ENCODE data around the gene LIPA.

LIPA gene

DNA sequence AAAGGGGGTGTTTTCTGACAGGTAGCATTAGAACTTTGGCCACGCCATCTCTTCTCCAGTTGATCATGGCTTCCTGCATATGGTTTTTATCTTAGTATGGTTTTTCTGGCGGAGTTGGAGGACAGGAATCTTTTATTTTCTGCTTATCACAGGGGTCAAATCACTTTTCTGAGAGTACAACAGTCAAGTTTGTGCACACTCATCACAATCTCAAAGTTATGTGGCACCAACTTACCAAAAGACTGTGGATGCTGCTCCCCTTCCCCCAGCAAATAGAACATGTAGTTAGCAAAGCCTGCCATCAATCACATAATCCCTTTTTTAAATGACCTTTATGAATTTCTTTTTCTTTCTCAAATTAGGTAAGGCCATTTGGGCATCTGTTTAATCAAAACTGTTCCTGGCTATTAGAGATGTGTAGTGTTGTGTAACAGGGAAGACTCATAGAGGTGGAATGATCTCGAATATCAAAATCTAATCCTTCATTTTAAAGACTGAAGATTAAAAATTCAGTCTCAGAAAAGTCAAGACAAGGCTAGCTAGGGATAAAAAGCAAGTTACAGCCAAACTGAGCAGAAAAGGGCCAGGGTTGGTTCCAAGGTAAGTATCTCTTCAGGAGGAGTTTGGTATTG, 40.7 kb downstream of the LIPA start:
- DNase-seq, result no peak
- Histone ChIP-seq H3K36me3 (replicated peaks) (no peaks in the 10 kb centered on the region), H3K27ac (no peak overlapping the region), H3K27me3 (replicated peaks) (peaks cover 6% of the 10 kb centered on the region), H3K4me3 (ENCODE audit: low read depth, low read length) (no peak overlapping the region)
- in situ Hi-C loops (cut with HindIII; ENCODE audit: low pct_ligation_motif_present, low sequenced_read_pairs), result loop anchor here (25.0 kb wide), 1 partner anchor 199 kb away; no protein-coding TSS in a partner anchor
- TF ChIP-seq, protein P1, sequence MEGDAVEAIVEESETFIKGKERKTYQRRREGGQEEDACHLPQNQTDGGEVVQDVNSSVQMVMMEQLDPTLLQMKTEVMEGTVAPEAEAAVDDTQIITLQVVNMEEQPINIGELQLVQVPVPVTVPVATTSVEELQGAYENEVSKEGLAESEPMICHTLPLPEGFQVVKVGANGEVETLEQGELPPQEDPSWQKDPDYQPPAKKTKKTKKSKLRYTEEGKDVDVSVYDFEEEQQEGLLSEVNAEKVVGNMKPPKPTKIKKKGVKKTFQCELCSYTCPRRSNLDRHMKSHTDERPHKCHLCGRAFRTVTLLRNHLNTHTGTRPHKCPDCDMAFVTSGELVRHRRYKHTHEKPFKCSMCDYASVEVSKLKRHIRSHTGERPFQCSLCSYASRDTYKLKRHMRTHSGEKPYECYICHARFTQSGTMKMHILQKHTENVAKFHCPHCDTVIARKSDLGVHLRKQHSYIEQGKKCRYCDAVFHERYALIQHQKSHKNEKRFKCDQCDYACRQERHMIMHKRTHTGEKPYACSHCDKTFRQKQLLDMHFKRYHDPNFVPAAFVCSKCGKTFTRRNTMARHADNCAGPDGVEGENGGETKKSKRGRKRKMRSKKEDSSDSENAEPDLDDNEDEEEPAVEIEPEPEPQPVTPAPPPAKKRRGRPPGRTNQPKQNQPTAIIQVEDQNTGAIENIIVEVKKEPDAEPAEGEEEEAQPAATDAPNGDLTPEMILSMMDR (IDR thresholded peaks at IDR 0.05; ENCODE audit: low read depth, low read length, missing control alignments), result no peak

DNA sequence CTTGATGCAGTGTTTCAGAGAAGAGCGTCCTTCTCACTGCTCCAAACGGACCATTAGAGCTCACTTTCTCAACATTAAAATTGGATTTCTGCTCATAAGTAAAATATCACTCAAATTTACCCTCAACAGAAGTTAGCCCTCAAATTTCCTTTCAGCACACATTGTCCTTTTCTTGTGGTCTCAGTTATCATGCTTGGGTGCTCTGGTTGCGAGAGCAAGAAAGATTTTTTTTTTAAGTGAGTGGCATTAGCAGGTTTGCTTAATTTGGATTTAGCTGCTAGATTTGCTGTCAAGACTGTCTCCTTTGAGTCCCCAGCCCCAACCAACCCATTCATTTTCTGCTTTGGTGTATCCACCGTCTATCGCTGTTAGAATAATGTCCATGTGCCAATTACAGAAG, 41.9 kb downstream of the LIPA start:
- in situ Hi-C loops (cut with HindIII; ENCODE audit: low pct_ligation_motif_present, low sequenced_read_pairs), result loop anchor here (25.0 kb wide), 1 partner anchor 197 kb away; no protein-coding TSS in a partner anchor
- DNase-seq, result no peak
- TF ChIP-seq, protein P1 (IDR thresholded peaks at IDR 0.05; ENCODE audit: low read depth, low read length, missing control alignments), result no peak

DNA sequence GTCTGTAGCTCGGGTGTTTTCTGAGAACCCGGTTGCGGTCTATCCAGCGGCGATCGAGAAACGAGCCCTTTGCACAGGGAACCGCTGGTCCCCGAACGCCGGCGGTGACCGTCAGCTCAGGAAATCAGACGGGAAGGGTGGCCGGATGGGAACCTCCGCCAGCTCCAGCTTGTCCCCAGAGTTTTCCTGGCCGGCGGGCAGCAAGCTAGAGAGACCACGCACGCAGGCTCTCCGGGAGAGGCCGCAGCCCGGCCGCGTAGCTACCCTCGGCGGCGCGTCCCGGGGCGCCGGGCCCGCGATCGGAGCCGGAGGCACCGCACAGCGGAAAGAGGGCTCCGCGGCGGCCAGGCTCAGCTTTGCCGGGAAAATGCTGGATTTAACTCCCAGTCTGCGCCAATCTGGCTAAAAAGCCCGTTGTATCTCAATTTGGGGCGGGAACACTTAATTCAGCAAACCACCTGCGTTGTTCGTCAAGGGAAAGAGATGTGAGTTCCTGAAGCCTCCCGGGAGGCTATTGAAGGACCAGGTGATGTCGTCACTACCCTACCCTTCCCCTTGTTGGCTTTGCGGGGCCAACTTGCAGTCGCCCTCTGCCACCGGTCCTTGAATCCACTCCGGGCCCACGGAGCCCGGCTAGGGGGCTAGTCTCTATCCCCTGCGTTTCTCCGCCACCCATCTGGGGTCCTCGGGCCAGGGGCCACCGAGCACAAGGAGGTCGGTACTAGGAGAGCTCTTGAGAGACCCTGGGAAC, 43.6 kb downstream of the LIPA start:
- H3K4me3 ChIP-seq (ENCODE audit: low read depth, low read length), result peak overlapping the region; percentile 56
- no peak for DNase-seq
- H3K36me3 ChIP-seq (replicated peaks), result no peaks in the 10 kb centered on the region
- TF ChIP-seq, protein P1 (IDR thresholded peaks at IDR 0.05; ENCODE audit: low read depth, low read length, missing control alignments), result no peak
- in situ Hi-C loops (cut with HindIII; ENCODE audit: low pct_ligation_motif_present, low sequenced_read_pairs), result loop anchor here (25.0 kb wide), 1 partner anchor 196 kb away; no protein-coding TSS in a partner anchor
- peaks cover 6% of the 10 kb centered on the region for H3K27me3 ChIP-seq (replicated peaks)
- H3K27ac ChIP-seq, result no peak overlapping the region

More for the DNA sequence above, 41.9 kb downstream of the LIPA start:
- Histone ChIP-seq H3K4me3 (ENCODE audit: low read depth, low read length) (no peak overlapping the region), H3K36me3 (replicated peaks) (no peaks in the 10 kb centered on the region), H3K27ac (no peak overlapping the region), H3K27me3 (replicated peaks) (peaks cover 6% of the 10 kb centered on the region)

DNA sequence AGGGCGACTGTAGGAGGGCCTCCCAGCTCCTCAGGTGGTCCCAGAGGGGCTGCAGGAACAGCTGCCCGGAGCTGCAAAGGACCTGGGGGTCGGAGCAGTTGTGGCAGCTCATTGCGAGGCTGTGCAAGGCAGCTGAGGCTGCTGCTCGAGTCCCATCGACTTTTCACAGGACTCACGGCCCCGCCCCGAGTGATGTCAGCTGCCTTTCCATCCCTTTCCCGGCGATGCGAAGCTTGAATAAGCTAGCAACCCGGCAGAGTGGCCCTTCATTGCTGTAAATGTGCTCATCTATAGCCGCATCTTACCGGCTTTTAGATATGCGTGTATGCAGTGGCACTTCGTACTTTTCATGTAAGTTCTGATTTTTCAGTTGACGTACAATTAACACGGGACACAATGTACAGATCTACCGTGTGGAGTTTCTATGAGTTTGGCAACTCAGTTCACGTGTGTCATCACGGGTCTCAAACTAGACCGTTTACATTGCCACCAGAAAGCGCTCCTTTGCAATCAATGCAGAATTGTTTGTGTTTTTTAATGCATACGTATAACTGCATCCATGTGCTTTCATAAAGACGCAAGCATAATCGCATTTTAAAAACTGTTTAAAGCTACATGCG, 44.3 kb downstream of the LIPA start, which contains the start of gene CH25H:
TSS of gene CH25H (minus strand) at position 137 of the 620 bp plus-strand sequence. CDS start at position 112, 25 bp downstream.
- peaks cover 6% of the 10 kb centered on the region for H3K27me3 ChIP-seq (replicated peaks)
- in situ Hi-C loops (cut with HindIII; ENCODE audit: low pct_ligation_motif_present, low sequenced_read_pairs), result loop anchor here (25.0 kb wide), 1 partner anchor 195 kb away; no protein-coding TSS in a partner anchor
- no peak within 1 kb of the TSS for H3K27ac ChIP-seq
- TF ChIP-seq, protein P1 (IDR thresholded peaks at IDR 0.05; ENCODE audit: low read depth, low read length, missing control alignments), result no peak
- peak within 1 kb of the TSS; percentile 56 for H3K4me3 ChIP-seq (ENCODE audit: low read depth, low read length)
- H3K36me3 ChIP-seq (replicated peaks), result no peaks in the 10 kb centered on the region
- DNase-seq, result peak; percentile 71

DNA sequence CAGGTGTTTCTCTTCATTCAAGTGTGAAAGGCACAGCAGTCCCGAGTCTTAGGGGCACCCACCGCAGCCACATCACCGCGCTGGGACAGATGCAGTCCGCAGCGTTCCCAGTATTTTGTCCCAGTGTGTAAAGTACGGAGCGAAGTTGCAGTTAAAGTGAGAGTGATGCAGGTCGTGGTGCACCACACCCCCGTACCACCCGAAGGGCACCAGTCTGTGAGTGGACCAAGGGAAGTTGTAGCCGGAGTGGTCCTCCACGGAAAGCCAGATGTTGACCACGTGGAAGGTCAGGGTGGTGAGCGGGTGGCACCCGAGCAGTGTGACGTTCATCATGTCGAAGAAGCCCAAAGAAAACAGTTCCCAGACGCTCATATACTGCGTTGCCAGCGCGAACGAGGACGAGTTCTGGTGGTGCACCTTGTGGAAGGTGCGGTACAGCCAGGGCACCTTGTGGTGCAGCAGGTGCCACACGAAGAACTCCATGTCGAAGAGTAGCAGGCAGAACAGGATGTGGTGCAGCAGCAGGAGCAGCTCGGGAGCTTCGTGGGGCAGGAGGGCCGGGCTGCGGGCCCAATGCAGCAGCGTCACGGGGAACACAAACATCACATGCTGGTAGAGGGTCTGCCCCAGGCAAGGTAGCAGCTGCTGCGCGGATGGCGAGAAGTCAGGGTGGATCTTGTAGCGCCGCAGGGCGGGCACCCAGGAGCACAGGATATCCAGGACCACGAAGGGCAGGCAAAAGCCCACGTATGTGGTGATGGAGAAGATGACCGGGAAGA, 45.0 kb downstream of the LIPA start:
- peaks cover 6% of the 10 kb centered on the region for H3K27me3 ChIP-seq (replicated peaks)
- in situ Hi-C loops (cut with HindIII; ENCODE audit: low pct_ligation_motif_present, low sequenced_read_pairs), result loop anchor here (25.0 kb wide), 1 partner anchor 194 kb away; no protein-coding TSS in a partner anchor
- peak overlapping the region; percentile 56 for H3K4me3 ChIP-seq (ENCODE audit: low read depth, low read length)
- TF ChIP-seq, protein P1 (IDR thresholded peaks at IDR 0.05; ENCODE audit: low read depth, low read length, missing control alignments), result no peak
- no peaks in the 10 kb centered on the region for H3K36me3 ChIP-seq (replicated peaks)
- no peak for DNase-seq
- no peak overlapping the region for H3K27ac ChIP-seq

Measured in brain microvascular endothelial cell (primary cell).